ENCODE results near the gene RGS6.

Gene RGS6

DNA sequence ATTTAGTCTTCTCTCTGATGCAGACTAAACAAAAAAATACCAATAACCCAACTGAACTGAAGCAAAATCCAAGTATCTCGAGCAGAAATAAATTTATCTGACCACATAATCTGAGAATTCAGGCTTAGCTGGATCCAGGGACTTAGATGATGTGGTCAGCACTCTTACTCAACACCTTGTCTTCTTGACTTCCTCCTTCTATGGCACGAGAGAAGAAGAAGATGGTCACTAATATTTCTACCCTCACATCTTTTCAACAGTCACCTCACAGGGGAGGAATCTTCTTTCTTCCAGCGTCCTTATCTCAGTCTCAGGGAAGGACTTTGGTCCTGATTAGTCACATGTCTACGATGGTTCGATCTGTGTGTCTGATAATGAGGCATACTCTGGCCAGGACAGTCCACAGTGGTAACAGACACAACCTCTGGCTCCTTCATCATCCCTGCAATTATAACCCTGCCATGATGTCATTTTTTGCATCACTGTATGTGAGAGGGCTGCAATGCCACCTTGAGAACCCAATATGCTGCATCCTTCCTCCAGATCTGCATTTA is 15.8 kb downstream of the RGS6 start:
- no peak for DNase-seq (ENCODE audit: low read depth in 2 of 2)

DNA sequence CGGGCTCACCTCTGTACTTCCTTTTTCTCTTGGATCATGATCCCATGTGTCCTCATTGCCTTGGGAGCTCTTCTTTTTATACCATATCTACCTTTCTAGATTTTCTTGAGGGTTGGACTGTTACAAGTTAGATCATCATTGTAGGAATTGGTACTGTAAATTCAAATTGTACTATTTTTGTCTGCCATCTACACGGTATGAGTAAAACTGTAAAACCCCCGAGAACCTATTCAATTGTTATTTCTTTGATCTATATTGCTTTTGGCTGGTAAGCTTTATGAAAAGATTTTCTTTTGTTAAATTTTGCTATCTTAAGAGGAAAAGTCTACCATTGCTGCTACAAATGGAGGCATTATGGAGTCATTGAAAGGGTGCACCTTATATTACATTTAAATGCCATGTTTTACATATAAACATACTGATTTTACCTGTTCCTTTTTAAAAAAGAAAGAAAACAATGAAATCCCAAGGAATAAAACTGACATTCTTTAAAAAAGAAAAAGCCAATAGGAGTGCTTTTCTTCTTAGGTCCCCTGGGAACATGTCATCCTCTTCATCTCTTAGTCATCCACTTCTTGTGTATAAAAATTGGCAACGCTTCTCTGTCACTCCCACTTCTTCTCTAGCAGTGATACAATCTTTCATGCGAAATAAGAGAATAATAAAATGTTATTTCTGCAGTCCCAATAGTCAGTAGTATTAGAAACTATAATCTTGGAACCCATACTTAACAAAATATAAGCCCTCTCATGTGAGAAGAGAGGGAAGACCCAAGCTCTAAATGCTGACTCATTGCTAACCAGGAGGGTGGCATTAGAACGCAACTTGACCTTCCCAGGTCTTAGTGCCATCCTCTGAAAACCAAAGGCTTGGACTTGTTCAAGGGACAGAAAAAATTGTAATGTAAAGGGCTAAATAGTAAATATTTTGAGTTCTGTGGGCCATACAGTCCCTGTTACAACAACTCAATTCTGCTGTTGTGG is 20.4 kb downstream of the RGS6 start:
- no peak for DNase-seq (ENCODE audit: low read depth in 2 of 2)

DNA sequence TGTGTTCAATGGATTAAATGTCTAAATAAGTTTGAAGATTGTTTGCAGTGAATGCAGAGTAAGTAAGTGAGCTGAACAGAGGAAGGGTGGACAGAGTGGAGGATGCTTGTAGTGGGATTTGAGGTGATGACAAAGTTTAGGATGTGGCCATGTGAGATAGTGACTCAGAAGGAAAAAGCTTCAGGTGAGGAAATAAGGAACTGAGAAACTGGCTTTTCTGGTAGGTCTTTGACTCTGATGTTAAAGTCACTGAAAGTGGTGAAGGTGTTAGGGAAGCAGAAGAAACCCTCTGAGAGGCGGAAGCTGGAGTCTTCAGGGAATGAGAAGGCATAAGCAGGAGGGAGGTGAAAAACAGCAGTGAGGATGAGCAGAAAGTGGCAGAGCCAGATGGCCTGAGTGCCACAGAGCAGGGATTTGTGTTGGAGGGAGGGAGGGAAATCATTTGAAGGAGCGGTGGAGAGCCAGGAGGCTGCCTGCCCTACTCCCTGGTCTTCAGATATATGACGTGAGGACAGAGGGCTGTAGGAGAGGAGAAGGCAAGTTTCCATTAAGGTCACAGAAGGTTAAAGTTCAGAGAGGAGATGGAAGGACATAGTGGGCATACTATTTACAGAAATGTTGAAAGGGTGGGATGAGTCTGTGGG is 24.8 kb downstream of the RGS6 start:
- no peak for DNase-seq (ENCODE audit: low read depth in 2 of 2)

DNA sequence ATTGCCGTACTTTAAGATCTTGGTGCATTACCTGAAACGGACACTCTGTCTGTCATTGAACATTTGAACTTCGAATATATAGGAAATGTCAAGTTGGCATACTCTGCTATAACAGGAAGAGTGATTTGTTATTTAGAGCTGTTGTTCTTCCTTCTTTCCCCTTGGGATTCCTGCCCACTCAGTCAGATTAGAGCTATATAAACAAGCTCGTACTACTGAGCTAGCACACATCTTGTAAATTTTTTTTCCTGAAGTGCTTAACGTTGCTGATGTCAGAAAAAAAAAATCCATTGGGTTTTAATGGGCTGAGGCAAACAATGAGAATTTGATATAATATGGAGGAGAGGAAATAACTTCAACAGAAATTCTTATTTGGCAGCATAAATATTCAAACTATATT is 26.8 kb downstream of the RGS6 start:
- DNase-seq (ENCODE audit: low read depth in 2 of 2) = no peak

DNA sequence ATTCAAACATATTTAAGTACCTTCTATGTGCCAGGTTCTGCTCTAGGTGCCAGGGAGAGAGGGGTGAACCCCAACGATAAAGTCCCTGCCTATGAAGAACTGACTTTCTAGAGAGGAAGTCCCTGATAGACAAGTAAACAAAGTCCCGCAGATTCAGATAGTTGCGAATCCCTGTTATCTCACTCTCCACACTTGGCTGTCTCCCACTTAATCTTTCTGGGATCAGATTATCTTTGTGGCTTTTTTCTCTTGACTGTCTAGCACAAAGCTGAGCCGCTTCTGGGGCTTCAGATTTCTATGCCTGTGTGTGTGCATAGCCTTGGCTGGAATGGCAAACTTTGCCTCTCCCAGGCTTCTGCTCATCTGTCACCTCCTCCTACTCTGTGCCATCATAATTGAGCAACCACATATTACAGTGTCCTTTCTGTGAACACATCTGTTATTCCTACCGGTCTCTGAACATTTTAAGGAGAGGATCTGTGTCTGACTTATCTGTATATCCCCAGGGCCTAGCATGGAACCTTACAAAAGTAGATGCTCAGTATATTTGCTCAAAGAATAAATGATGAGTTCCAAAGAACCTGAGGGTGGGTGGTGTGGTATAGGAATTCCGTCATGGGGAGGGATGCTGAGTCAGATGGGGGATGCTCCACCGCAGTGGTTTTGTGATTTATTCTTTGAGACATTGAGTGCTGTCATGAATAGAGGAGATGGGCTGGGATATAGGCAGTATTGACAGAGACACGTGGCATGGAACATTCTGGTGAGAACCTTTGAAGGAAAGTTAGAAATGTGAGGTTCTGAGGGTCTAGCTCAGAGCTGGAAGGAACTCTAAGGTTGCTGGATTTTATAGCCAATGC is 28.5 kb downstream of the RGS6 start:
- DNase-seq (ENCODE audit: low read depth in 2 of 2) = no peak

DNA sequence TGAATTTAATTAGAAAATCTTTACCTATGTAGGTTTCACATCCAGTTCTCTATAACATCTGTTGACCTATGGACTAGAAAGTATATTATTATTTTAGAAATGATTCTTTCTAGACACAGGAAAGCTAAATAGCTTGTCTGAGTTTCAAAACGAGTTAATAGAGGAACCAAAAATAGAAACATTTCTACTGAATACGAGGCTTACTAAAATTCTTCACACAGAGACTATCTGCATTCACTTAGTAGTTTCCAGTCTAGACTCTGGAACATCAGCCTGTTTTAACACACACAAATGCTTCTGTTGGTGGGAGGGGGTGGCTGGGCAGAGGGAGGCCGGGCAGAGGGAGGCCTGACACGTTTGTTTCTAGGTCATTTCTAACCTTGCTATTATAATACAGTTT is 29.7 kb downstream of the RGS6 start:
- DNase-seq (ENCODE audit: low read depth in 2 of 2) = no peak

DNA sequence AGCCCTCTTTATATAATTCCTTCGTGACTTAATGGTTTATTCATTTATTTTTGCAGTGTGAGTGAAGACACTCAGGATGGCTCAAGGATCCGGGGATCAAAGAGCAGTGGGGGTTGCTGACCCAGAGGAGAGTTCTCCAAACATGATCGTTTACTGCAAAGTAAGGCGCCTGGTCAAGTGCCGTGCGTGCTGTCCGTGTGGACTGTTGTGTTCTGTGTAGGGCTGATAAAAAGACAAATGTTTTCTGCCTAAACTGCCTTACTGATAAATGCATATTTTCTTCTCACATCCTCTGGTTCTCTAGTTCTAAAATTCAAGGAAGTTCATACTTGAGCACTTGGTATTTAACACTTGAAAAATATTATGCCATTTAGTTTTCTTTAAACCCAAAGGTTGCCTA is 32.5 kb downstream of the RGS6 start:
- no peak for DNase-seq (ENCODE audit: low read depth in 2 of 2)

DNA sequence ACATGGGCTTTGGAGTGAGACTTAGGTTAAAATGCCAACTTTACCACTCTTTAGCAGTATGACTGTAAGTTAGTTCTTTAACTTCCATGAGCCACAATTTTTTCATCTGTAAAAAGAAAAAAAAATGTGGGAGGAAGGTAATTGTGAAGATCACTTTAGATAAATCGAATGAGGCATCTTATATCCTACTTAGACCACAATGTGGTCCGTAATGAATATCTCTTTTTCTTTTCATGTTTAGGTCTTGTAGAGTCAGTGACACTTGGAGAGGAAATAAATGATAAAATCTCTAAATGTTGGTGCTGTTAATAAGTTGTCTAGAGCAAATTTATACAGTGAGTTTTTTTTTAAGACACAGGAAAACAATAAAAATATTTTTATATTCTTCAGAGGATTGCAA is 34.3 kb downstream of the RGS6 start:
- DNase-seq (ENCODE audit: low read depth in 2 of 2) = no peak

DNA sequence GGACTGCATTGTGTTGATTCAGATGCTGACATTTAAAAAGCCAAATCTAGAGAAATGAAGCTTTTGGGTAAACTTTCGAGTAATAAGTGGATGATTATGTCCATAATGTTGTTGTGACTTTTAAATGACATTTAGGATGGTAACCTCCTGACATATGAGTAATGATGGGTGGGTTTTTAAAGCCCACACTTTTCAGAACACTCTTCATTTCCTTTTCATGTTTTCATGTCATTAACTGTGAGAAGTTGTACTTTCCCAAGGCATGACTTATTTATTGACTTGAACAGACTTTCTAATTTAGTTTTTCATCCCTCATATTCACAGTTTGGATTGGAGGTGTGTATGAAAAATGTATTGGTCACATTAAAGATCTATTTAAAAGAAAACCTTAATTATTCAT is 35.5 kb downstream of the RGS6 start:
- DNase-seq (ENCODE audit: low read depth in 2 of 2) = no peak

DNA sequence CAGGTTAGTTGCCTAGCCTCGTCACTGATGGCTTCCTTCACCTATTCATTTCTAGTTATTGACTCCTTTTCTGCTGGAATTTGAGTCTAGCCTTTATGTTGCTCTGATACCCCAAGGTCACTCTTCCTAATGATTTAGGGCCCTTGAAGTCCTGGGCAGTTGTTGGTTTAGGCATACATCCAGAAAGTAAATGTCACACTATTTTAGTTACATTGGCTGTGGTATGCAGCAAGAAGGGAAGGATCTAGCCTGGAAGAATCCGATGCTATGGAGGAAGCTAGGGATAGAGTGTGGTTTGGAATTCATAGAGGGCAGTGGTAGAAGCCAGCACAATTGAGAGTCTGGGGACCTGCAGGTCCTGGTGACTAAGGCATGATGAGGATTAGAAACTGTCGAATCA is 38.0 kb downstream of the RGS6 start:
- no peak for DNase-seq (ENCODE audit: low read depth in 2 of 2)

DNA sequence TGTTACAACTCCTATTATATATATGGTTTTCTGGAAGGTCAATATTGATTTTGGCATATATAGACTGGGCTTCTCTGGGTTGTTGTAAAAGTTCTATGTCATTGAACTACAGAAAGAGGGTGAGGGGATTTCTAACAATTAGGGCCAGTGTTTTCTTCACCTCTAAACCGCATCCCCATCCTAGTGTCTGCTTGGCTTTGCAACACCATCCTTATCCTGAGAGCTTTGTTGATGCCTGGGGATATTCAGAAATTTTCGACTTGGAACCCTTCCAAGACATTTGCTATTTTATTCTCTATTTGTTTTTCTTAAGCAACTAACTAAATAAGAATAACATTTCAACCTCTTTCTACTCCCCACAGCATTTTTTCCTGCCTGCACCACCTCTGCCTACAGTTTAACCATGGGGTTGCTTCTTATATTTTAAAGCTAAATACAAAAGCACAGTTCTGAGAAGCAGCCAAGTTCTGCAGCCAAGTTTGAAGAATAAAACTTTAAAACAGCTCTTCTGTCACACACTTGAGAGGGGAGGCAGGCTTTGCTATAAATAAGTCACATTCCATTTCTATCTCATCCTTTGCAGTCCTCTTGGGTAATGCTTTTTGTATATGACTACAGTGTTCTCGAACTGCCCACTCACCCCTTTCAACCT is 53.4 kb downstream of the RGS6 start:
- DNase-seq (ENCODE audit: low read depth in 2 of 2) = no peak

DNA sequence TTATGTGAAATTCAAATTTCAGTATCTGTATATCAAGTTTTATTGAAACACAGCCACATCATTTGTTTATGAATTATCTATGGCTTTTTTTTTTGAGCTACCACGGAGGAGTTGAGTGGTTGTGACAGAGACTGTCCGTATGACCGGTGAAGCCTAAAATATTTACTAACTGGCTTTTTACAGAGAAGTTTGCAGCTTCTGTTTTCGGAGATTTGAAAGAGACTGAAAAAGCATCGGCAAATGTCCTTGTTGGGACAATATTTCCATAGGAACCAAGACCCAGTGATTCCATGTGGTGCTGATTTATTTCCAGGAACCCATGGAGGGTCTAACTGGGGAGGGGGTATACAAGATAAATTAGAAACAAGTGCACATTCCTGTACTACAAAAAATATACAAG is 56.2 kb downstream of the RGS6 start:
- DNase-seq (ENCODE audit: low read depth in 2 of 2) = no peak

DNA sequence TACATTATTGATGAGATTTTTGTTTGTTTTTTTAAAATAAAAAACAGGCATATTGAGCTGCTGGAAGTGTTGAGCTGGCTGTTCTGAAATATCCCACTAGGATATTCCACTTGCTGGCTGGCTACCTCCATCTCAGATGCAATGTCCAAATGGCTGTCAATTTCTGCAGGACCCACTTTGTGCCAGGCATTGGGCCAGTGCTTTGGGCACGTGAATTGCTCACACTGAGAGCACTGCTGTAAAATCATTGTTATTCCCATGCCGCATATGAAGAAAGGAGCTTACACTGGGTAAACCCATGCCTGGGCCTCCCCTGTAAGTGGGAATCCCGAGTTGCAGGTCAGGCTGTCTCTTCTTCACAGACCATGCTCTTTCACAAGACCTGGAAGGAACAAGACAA is 56.7 kb downstream of the RGS6 start:
- DNase-seq (ENCODE audit: low read depth in 2 of 2) = no peak

DNA sequence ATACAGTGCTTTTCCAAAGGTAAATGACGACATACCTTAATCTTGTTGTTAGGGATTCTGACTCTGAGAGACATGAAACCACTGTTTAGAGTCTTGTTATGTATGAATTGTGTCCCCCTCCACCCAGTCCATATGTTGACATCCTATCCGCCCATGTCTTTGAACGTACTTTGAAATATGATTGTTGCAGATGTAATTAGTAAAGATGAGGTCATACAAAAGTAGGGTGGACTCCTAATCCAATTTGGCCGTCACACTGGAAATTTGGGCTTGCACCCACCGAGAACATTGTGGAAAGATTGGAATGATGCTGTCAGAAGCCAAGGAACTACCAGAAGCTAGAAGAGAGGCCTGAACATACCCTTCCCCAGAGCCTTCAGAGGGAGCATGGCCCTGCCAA is 62.2 kb downstream of the RGS6 start:
- DNase-seq (ENCODE audit: low read depth in 2 of 2) = no peak

DNA sequence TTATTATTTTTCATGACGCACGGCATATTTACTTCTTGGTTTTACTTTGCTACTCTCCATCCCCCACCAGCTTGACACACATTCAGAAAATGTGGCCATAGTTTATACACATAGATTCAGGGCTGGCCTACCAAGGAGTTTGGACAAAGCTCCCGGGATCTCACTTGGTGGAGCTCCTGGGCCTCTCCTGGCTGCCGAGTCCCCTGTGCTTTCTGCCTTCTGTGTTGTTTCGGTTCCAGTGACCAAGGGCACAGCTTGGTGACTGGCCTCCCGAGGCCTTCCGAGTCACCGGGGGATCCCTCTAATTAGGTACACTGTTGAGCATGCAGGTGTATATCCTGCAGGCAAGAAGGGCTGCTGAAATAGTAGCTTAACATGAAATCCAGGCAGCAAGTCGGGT is 63.5 kb downstream of the RGS6 start:
- DNase-seq (ENCODE audit: low read depth in 2 of 2) = no peak

DNA sequence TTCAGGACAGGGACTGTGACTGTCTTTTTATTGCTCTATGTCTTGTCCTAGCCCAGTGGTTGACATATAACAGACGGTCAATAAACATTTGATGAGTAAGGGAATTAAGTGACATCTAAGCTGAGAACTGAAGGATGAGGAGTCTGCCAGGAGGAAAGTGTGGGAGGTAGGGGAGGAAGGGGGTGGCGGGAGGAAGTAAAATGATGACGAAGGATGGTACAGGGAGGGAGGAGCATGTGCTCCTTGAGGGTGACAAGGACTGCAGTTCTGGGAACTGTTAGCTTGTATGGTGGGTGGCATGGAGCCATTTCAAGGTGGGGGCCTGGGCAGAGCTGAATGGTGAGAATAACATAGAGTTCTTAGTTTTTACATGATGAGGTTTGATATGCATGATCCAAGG is 64.4 kb downstream of the RGS6 start:
- no peak for DNase-seq (ENCODE audit: low read depth in 2 of 2)

DNA sequence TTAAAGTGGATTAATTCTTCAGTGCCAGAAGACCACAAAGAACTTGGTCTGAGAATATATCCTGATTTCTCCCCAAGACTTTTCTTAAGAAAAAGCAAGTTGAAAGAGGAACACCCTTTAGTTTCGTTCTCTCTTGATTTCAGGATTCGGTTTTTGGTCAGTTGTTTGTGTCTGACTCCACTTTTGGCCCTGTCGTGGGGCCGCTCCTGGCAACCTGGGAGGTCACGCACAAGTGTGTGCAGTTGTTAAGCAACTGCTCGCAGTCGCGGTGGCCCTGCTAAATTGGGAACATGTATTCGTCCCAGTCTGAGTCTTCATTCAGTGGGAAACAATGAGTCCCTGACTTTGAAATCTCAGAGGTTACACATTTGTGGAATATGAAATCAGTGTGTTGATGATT is 68.7 kb downstream of the RGS6 start:
- no peak for DNase-seq (ENCODE audit: low read depth in 2 of 2)

DNA sequence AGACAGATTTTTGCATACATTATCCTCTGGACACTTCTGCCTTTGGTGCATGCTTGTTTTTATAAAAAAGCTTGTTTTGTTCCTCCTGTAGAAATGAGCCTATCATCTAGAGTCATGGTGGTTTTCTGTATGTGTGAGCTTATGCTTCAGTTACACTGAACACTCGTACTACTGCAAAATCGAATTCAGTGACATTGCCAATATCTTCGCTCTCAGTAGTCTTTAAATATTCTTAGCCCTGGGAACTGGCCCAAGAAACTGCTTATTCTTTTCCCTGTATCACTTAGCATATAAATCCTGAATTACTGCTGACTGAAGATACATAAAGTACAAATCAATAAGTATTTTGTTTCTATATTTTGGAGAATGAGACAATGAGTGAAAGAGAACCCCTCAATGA is 70.5 kb downstream of the RGS6 start:
- no peak for DNase-seq (ENCODE audit: low read depth in 2 of 2)

DNA sequence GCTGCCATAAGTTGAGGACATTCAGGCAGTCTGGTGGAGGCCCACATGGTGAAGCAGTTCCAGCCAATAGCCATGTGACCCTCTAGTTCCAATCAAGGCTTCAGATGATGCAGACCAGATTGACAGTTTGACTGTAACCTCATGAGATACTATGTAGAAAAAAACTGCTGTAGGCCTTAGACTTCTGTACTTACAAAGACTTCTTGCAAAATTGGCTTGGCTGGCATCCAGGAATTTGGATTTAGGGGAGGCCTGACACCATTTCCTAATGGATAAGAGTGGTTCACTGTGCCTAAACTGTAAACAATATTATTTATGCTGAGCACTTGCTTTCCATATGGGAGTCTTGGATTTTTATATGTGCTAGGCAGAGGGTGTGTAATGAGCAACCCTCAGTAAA is 76.4 kb downstream of the RGS6 start:
- DNase-seq (ENCODE audit: low read depth in 2 of 2) = no peak

DNA sequence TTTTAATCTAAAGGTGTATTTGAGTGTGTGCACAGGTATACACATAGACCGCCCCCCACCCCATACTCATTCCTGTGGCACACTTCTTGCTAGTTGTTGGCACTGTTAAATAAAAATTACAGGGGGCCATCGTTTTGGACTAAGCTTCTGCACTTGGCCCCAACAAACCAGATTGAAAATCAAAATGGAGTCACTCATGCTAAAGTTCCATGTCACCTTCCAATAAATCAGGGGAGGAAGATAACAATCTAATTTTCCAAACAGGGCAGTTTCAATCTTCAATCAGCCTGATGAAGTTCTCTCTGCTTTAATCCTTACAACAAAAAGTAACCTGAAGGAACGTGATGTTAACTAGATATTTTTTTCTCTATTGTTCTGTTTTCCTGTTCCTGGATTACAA is 78.2 kb downstream of the RGS6 start:
- DNase-seq (ENCODE audit: low read depth in 2 of 2) = no peak

DNA sequence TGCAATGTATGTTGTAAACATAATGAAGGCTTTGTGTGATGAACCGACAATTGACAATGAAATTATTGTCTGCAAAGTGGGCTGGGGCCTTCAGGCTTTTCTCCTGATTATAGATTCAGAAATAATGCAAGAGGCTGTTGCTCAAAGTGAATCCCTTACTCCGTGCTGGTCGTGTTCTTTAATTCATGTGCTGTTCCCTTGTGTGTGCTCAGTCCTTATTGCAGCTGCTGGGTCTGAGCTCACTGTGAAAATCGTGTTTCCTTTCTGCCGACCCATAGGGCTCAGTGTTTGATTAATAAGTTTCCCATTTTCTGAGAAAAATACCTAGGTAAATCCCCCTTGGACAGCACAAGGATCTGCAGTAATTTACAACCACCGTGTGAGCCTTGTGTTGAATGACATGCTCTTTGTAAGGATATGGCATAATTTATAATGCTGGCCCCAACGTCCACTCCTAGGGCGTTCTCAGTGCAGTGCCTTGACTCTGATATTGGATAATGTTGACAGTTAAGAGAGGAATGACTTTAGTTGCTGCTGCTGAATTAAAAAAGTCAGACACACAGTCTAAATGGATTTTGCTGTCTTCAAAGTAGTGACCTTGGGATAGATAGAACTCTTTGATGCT is 81.6 kb downstream of the RGS6 start:
- no peak for DNase-seq (ENCODE audit: low read depth in 2 of 2)
